ENCODE data around the gene AHRR. TPM values are rescaled to one million over a fixed set of nuclear protein-coding genes. Genes with fewer than 3 reads are reported as not detected.

AHRR gene
- total and polyA plus RNA-seq, 3 donors from 2014 or later = 36.9 to 68.5 (median 43.4) TPM

GRCh38 chr5:419970-420369 is 98.5 kb downstream of the AHRR start:
- 71 to 73% methylated on average over 12 of the region's 12 CpGs for WGBS, 2 donors
- H3K9me3 ChIP-seq = no peaks in the 10 kb centered on the region
- H3K27ac ChIP-seq = no peak overlapping the region
- H3K4me1 ChIP-seq = no peaks in the 10 kb centered on the region
- DNase-seq = no peak
- intact Hi-C loops (cut with DNase I; ENCODE audit: low total_unique reads) = loop anchor here (10.0 kb wide), 1 partner anchor 85 kb away; no protein-coding TSS in a partner anchor
- no peaks in the 10 kb centered on the region for H3K27me3 ChIP-seq
- H3K36me3 ChIP-seq (ENCODE audit: low read depth, missing control alignments) = no peaks in the 10 kb centered on the region
- TF ChIP-seq POLR2A (IDR thresholded peaks at IDR 0.05) (no peak), CTCF (IDR thresholded peaks at IDR 0.05) (no peak)
- no peak overlapping the region for H3K4me3 ChIP-seq

- TF ChIP-seq POLR2A (IDR thresholded peaks at IDR 0.05) = no peak
- TF ChIP-seq CTCF (IDR thresholded peaks at IDR 0.05) = no peak
- DNase-seq = peak; percentile 58
- intact Hi-C loops (cut with DNase I; ENCODE audit: low total_unique reads) = no loop called here
- WGBS, 2 donors = 62 to 80% methylated on average over 36 to 52 of the region's 52 CpGs
- Histone ChIP-seq H3K4me1 (no peaks in the 10 kb centered on the region), H3K27ac (no peak overlapping the region), H3K9me3 (no peaks in the 10 kb centered on the region), H3K27me3 (no peaks in the 10 kb centered on the region), H3K36me3 (ENCODE audit: low read depth, missing control alignments) (no peaks in the 10 kb centered on the region), H3K4me3 (peak overlapping the region; percentile 32 to 51)
Measured at GRCh38 chr5:420632-421286, 99.2 kb downstream of the AHRR start.

GRCh38 chr5:421287-421880 is 99.9 kb downstream of the AHRR start:
- H3K27me3 ChIP-seq = no peaks in the 10 kb centered on the region
- WGBS, 2 donors = 55 to 76% methylated on average over 7 to 33 of the region's 34 CpGs
- intact Hi-C loops (cut with DNase I; ENCODE audit: low total_unique reads) = no loop called here
- no peaks in the 10 kb centered on the region for H3K4me1 ChIP-seq
- DNase-seq = no peak
- peak overlapping the region; percentile 32 to 51 for H3K4me3 ChIP-seq
- no peaks in the 10 kb centered on the region for H3K9me3 ChIP-seq
- no peak for TF ChIP-seq POLR2A (IDR thresholded peaks at IDR 0.05)
- no peak for TF ChIP-seq CTCF (IDR thresholded peaks at IDR 0.05)
- H3K27ac ChIP-seq = no peak overlapping the region
- H3K36me3 ChIP-seq (ENCODE audit: low read depth, missing control alignments) = no peaks in the 10 kb centered on the region

GRCh38 chr5:421901-422300 is 100.4 kb downstream of the AHRR start:
- WGBS, 2 donors = 63 to 87% methylated on average over 13 of the region's 13 CpGs
- H3K27me3 ChIP-seq = no peaks in the 10 kb centered on the region

More at GRCh38 chr5:421901-422300, 100.4 kb downstream of the AHRR start:
- no peak for DNase-seq
- Histone ChIP-seq H3K36me3 (ENCODE audit: low read depth, missing control alignments) (no peaks in the 10 kb centered on the region), H3K27ac (no peak overlapping the region), H3K9me3 (no peaks in the 10 kb centered on the region), H3K4me1 (no peaks in the 10 kb centered on the region), H3K4me3 (peak overlapping the region in 1 of 2 donors; percentile 51)
- intact Hi-C loops (cut with DNase I; ENCODE audit: low total_unique reads) = no loop called here
- TF ChIP-seq CTCF (IDR thresholded peaks at IDR 0.05) (no peak), POLR2A (IDR thresholded peaks at IDR 0.05) (no peak)
